ENCODE measurements around the gene IPCEF1. TPM values are rescaled to one million over a fixed set of nuclear protein-coding genes. Genes with fewer than 3 reads are reported as not detected.

IPCEF1 gene
- total RNA-seq, 6 experiments from 2014 or later: 0.31 TPM; not detected in 5

DNA sequence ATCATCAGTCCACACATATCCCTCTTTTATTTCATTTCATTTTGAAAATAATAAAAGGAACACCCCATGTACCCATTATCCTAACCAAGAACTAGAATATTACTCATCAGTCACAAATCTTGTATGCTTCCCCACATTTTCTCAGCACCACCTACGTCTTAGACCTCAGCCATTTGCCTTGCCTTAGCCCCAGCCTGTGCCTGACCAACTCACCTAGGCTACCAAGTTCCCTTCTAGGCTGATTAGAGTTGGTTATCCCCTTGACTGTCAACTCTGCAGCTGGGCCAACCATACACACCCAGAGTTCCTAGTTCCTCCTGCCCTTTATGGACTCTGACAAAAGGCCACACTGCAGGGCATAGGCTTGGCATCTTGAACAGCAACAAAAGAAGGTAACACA is 33.4 kb upstream of the IPCEF1 start:
- Mint-ChIP-seq H3K4me1 (ENCODE audit: low read depth) (peaks cover 63% of the 10 kb centered on the region), H3K9me3 (peaks cover 19% of the 10 kb centered on the region), H3K27ac (no peak overlapping the region), H3K4me3 (no peak overlapping the region), H3K27me3 (ENCODE audit: insufficient read depth) (peaks cover 3% of the 10 kb centered on the region), H3K36me3 (ENCODE audit: low read depth) (peaks cover 22% of the 10 kb centered on the region)
- TF ChIP-seq, protein P1, sequence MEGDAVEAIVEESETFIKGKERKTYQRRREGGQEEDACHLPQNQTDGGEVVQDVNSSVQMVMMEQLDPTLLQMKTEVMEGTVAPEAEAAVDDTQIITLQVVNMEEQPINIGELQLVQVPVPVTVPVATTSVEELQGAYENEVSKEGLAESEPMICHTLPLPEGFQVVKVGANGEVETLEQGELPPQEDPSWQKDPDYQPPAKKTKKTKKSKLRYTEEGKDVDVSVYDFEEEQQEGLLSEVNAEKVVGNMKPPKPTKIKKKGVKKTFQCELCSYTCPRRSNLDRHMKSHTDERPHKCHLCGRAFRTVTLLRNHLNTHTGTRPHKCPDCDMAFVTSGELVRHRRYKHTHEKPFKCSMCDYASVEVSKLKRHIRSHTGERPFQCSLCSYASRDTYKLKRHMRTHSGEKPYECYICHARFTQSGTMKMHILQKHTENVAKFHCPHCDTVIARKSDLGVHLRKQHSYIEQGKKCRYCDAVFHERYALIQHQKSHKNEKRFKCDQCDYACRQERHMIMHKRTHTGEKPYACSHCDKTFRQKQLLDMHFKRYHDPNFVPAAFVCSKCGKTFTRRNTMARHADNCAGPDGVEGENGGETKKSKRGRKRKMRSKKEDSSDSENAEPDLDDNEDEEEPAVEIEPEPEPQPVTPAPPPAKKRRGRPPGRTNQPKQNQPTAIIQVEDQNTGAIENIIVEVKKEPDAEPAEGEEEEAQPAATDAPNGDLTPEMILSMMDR (IDR thresholded peaks at IDR 0.05): no peak
- no peak for DNase-seq

DNA sequence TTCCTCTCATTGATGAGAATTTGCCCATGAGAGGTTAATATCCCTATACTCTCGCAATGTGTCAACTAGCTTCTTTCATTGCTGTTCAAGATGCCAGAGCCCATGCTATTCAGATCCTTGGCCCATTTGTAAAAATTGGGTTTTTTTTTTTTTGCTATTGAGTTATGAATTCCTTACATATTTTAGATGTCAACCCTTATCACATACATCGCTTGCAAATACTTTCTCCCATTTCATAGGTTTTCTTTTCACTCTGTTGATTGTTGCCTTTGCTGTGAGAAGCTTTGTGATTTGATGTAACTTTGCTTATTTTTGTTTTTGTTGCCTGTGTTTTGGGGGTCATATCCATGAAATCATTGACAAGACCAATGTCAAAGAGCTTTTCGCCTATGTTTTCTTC is 32.2 kb upstream of the IPCEF1 start:
- DNase-seq: no peak
- no peak overlapping the region; the same call in 1 of the 2 replicates for H3K4me3 Mint-ChIP-seq
- peaks cover 3% of the 10 kb centered on the region for H3K27me3 Mint-ChIP-seq (ENCODE audit: insufficient read depth)
- H3K27ac Mint-ChIP-seq: peak overlapping the region; percentile 23; the same call in 1 of the 2 replicates
- TF ChIP-seq, protein P1 (IDR thresholded peaks at IDR 0.05): no peak
- peaks cover 22% of the 10 kb centered on the region for H3K36me3 Mint-ChIP-seq (ENCODE audit: low read depth)
- H3K9me3 Mint-ChIP-seq: peaks cover 19% of the 10 kb centered on the region
- H3K4me1 Mint-ChIP-seq (ENCODE audit: low read depth): peaks cover 66% of the 10 kb centered on the region

DNA sequence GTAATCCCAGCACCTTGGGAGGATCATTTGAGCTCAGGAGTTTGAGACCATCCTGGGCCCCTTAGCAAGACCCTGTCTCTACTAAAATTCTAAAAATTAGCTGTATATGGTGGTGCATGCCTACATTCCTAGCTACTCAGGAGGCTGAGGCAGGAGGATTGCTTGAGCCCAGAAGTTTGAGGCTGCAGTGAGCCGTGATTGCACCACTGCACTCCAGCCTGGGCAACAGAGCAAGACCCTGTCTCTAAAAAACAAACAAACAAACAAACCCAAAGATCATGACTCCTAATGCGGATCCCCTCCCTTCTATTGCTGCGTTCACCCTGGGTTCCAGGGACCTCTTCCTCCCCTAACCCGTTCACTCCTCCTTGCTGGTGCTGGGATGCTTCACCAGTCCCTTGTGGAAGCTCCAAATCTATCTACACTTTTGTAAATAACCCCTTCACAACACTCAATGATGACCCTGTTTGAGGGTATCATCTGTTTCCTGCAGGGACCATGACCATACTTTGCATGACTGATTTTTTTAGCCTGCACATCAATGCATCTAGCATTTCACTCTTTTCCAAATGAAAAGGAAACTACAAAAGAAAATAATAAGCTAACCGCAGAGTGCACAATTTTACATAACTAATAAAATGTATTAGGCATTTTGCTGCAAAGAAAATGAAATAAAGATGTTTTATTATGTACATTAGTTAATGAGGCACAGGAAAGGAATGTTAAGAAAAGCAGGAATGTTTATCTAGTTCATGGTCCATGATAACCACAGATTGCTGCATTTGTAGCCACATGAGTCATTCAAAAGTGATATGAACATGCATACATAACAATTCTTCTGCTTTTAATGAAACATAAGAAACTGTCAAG is 30.5 kb upstream of the IPCEF1 start:
- peak; percentile 87 for DNase-seq
- H3K4me3 Mint-ChIP-seq: peak overlapping the region; percentile 67
- peaks cover 29% of the 10 kb centered on the region for H3K36me3 Mint-ChIP-seq (ENCODE audit: low read depth)
- TF ChIP-seq, protein P1 (IDR thresholded peaks at IDR 0.05): no peak
- H3K4me1 Mint-ChIP-seq (ENCODE audit: low read depth): peaks cover 60% of the 10 kb centered on the region
- peaks cover 3% of the 10 kb centered on the region for H3K27me3 Mint-ChIP-seq (ENCODE audit: insufficient read depth)
- peak overlapping the region; percentile 80 for H3K27ac Mint-ChIP-seq
- H3K9me3 Mint-ChIP-seq: peaks cover 23% of the 10 kb centered on the region

DNA sequence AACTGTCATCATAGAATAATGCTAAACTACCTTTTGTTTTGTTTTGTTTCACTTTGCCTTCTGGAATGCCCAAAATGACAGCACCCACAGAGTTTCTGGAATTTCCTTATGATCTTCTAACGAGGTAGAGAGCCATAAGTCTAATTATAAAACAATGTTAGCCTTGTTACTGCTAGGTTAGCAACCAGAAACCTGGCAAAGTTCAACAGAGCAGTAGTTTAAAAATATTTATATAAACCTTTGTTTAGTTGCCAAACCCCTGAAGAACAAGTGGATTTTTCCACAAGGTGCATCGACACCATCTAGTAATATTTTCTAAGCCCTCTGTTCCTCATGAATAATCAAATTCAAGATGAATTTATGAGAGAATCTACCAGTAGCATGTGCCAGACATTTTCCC is 27.6 kb upstream of the IPCEF1 start:
- H3K27me3 Mint-ChIP-seq (ENCODE audit: insufficient read depth): peaks cover 3% of the 10 kb centered on the region

DNA sequence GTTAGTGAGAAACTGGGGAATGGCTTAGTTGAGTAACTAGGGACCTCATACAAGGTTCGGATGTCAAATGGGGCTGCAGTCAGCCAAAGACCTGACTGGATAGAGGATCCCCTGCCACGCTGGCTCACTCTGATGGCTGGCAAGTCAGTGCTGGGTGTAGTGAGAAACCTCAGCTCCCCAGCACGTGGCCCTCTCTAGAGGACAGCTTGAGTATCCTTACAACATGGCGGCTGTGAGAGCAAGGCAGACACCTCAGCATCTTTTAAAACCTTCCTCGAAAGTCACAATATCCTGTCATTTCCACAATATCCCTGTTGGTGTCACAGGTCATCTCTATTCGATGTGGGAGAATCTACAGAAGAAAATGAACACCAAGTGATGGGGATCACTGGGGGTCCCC is 26.7 kb upstream of the IPCEF1 start:
- TF ChIP-seq, protein P1 (IDR thresholded peaks at IDR 0.05): no peak
- Mint-ChIP-seq H3K4me1 (ENCODE audit: low read depth) (peaks cover 43% of the 10 kb centered on the region), H3K9me3 (peaks cover 5% of the 10 kb centered on the region; the same call in 1 of the 2 replicates), H3K4me3 (no peak overlapping the region), H3K36me3 (ENCODE audit: low read depth) (peaks cover 11% of the 10 kb centered on the region), H3K27ac (no peak overlapping the region), H3K27me3 (ENCODE audit: insufficient read depth) (peaks cover 3% of the 10 kb centered on the region)
- DNase-seq: no peak

More for the DNA sequence above, 27.6 kb upstream of the IPCEF1 start:
- no peak for DNase-seq
- TF ChIP-seq, protein P1 (IDR thresholded peaks at IDR 0.05): no peak
- Mint-ChIP-seq H3K4me1 (ENCODE audit: low read depth) (peaks cover 47% of the 10 kb centered on the region), H3K27ac (no peak overlapping the region), H3K36me3 (ENCODE audit: low read depth) (peaks cover 20% of the 10 kb centered on the region), H3K9me3 (peaks cover 14% of the 10 kb centered on the region), H3K4me3 (no peak overlapping the region)
